ENCODE measurements around the gene ZNF74. TPM values are rescaled to one million over a fixed set of nuclear protein-coding genes. Genes with fewer than 3 reads are reported as not detected.

Gene ZNF74
- polyA plus RNA-seq, 1 donor = 11.6 TPM

GRCh38 chr22:20399866-20400605, 6.1 kb downstream of the ZNF74 start:
- Histone ChIP-seq H3K27me3 (ENCODE audit: control insufficient read depth, insufficient read depth, low read length) (no peaks in the 10 kb centered on the region), H3K4me1 (ENCODE audit: control insufficient read depth, insufficient read depth, low read length) (peaks cover 5% of the 10 kb centered on the region)
- no CpG with 5 or more reads among the region's 4 CpGs for WGBS (ENCODE audit: insufficient coverage, low lambda C conversion rate)

GRCh38 chr22:20400606-20401375, 6.8 kb downstream of the ZNF74 start:
- Histone ChIP-seq H3K4me1 (ENCODE audit: control insufficient read depth, insufficient read depth, low read length) (no peaks in the 10 kb centered on the region), H3K36me3 (ENCODE audit: control insufficient read depth, insufficient read depth, low read length) (peaks cover 32% of the 10 kb centered on the region), H3K4me3 (ENCODE audit: low read length) (no peak overlapping the region), H3K27ac (ENCODE audit: low read length) (no peak overlapping the region), H3K9me3 (ENCODE audit: control insufficient read depth, low read depth, low read length) (no peaks in the 10 kb centered on the region), H3K27me3 (ENCODE audit: control insufficient read depth, insufficient read depth, low read length) (no peaks in the 10 kb centered on the region)
- DNase-seq = no peak
- WGBS (ENCODE audit: insufficient coverage, low lambda C conversion rate) = no CpG with 5 or more reads among the region's 15 CpGs

More at GRCh38 chr22:20399866-20400605, 6.1 kb downstream of the ZNF74 start:
- Histone ChIP-seq H3K36me3 (ENCODE audit: control insufficient read depth, insufficient read depth, low read length) (peaks cover 31% of the 10 kb centered on the region), H3K27ac (ENCODE audit: low read length) (no peak overlapping the region), H3K4me3 (ENCODE audit: low read length) (no peak overlapping the region), H3K9me3 (ENCODE audit: control insufficient read depth, low read depth, low read length) (no peaks in the 10 kb centered on the region)
- DNase-seq = no peak

- H3K4me1 ChIP-seq (ENCODE audit: control insufficient read depth, insufficient read depth, low read length) = no peaks in the 10 kb centered on the region
- no peak for DNase-seq
- no peak overlapping the region for H3K4me3 ChIP-seq (ENCODE audit: low read length)
- peaks cover 3% of the 10 kb centered on the region for H3K9me3 ChIP-seq (ENCODE audit: control insufficient read depth, low read depth, low read length)
- H3K27ac ChIP-seq (ENCODE audit: low read length) = no peak overlapping the region
- peaks cover 39% of the 10 kb centered on the region for H3K36me3 ChIP-seq (ENCODE audit: control insufficient read depth, insufficient read depth, low read length)
- no peaks in the 10 kb centered on the region for H3K27me3 ChIP-seq (ENCODE audit: control insufficient read depth, insufficient read depth, low read length)
- 100% methylated on average over 1 of the region's 13 CpGs for WGBS (ENCODE audit: insufficient coverage, low lambda C conversion rate)
These were observed 7.5 kb downstream of the ZNF74 start for GRCh38 chr22:20401376-20402014.

- H3K4me3 ChIP-seq (ENCODE audit: low read length) = no peak overlapping the region
- WGBS (ENCODE audit: insufficient coverage, low lambda C conversion rate) = no CpG with 5 or more reads among the region's 9 CpGs
- DNase-seq = no peak
- H3K4me1 ChIP-seq (ENCODE audit: control insufficient read depth, insufficient read depth, low read length) = no peaks in the 10 kb centered on the region
- no peaks in the 10 kb centered on the region for H3K27me3 ChIP-seq (ENCODE audit: control insufficient read depth, insufficient read depth, low read length)
- H3K27ac ChIP-seq (ENCODE audit: low read length) = no peak overlapping the region
- H3K9me3 ChIP-seq (ENCODE audit: control insufficient read depth, low read depth, low read length) = peaks cover 3% of the 10 kb centered on the region
- H3K36me3 ChIP-seq (ENCODE audit: control insufficient read depth, insufficient read depth, low read length) = peaks cover 52% of the 10 kb centered on the region
These were observed 9.2 kb downstream of the ZNF74 start for GRCh38 chr22:20402960-20403778.

GRCh38 chr22:20403779-20404140, 9.8 kb downstream of the ZNF74 start:
- no peaks in the 10 kb centered on the region for H3K27me3 ChIP-seq (ENCODE audit: control insufficient read depth, insufficient read depth, low read length)
- no peak for DNase-seq
- WGBS (ENCODE audit: insufficient coverage, low lambda C conversion rate) = 100% methylated on average over 1 of the region's 6 CpGs
- no peaks in the 10 kb centered on the region for H3K4me1 ChIP-seq (ENCODE audit: control insufficient read depth, insufficient read depth, low read length)
- peaks cover 53% of the 10 kb centered on the region for H3K36me3 ChIP-seq (ENCODE audit: control insufficient read depth, insufficient read depth, low read length)
- peaks cover 3% of the 10 kb centered on the region for H3K9me3 ChIP-seq (ENCODE audit: control insufficient read depth, low read depth, low read length)
- H3K4me3 ChIP-seq (ENCODE audit: low read length) = no peak overlapping the region
- no peak overlapping the region for H3K27ac ChIP-seq (ENCODE audit: low read length)

- Histone ChIP-seq H3K9me3 (ENCODE audit: control insufficient read depth, low read depth, low read length) (peaks cover 3% of the 10 kb centered on the region), H3K36me3 (ENCODE audit: control insufficient read depth, insufficient read depth, low read length) (peaks cover 55% of the 10 kb centered on the region)
- WGBS (ENCODE audit: insufficient coverage, low lambda C conversion rate) = 73% methylated on average over 5 of the region's 18 CpGs
These were observed 10.9 kb downstream of the ZNF74 start for GRCh38 chr22:20404881-20405280.

GRCh38 chr22:20405291-20405930, 11.5 kb downstream of the ZNF74 start:
- peaks cover 55% of the 10 kb centered on the region for H3K36me3 ChIP-seq (ENCODE audit: control insufficient read depth, insufficient read depth, low read length)
- no peaks in the 10 kb centered on the region for H3K4me1 ChIP-seq (ENCODE audit: control insufficient read depth, insufficient read depth, low read length)
- WGBS (ENCODE audit: insufficient coverage, low lambda C conversion rate) = no CpG with 5 or more reads among the region's 45 CpGs
- peaks cover 3% of the 10 kb centered on the region for H3K9me3 ChIP-seq (ENCODE audit: control insufficient read depth, low read depth, low read length)
- no peak for DNase-seq
- H3K27ac ChIP-seq (ENCODE audit: low read length) = no peak overlapping the region
- no peak overlapping the region for H3K4me3 ChIP-seq (ENCODE audit: low read length)
- H3K27me3 ChIP-seq (ENCODE audit: control insufficient read depth, insufficient read depth, low read length) = no peaks in the 10 kb centered on the region

More at GRCh38 chr22:20404881-20405280, 10.9 kb downstream of the ZNF74 start:
- Histone ChIP-seq H3K27ac (ENCODE audit: low read length) (no peak overlapping the region), H3K4me1 (ENCODE audit: control insufficient read depth, insufficient read depth, low read length) (no peaks in the 10 kb centered on the region), H3K4me3 (ENCODE audit: low read length) (no peak overlapping the region), H3K27me3 (ENCODE audit: control insufficient read depth, insufficient read depth, low read length) (no peaks in the 10 kb centered on the region)
- DNase-seq = no peak

- peaks cover 48% of the 10 kb centered on the region for H3K36me3 ChIP-seq (ENCODE audit: control insufficient read depth, insufficient read depth, low read length)
- H3K4me1 ChIP-seq (ENCODE audit: control insufficient read depth, insufficient read depth, low read length) = no peaks in the 10 kb centered on the region
- DNase-seq = no peak
- H3K27ac ChIP-seq (ENCODE audit: low read length) = no peak overlapping the region
- WGBS (ENCODE audit: insufficient coverage, low lambda C conversion rate) = no CpG with 5 or more reads among the region's 62 CpGs
- H3K4me3 ChIP-seq (ENCODE audit: low read length) = no peak overlapping the region
- peaks cover 3% of the 10 kb centered on the region for H3K9me3 ChIP-seq (ENCODE audit: control insufficient read depth, low read depth, low read length)
- no peaks in the 10 kb centered on the region for H3K27me3 ChIP-seq (ENCODE audit: control insufficient read depth, insufficient read depth, low read length)
These were observed 12.2 kb downstream of the ZNF74 start for GRCh38 chr22:20405931-20406685.

GRCh38 chr22:20406686-20407408, 12.9 kb downstream of the ZNF74 start:
- Histone ChIP-seq H3K36me3 (ENCODE audit: control insufficient read depth, insufficient read depth, low read length) (peaks cover 40% of the 10 kb centered on the region), H3K27ac (ENCODE audit: low read length) (no peak overlapping the region), H3K27me3 (ENCODE audit: control insufficient read depth, insufficient read depth, low read length) (no peaks in the 10 kb centered on the region), H3K9me3 (ENCODE audit: control insufficient read depth, low read depth, low read length) (peaks cover 3% of the 10 kb centered on the region), H3K4me1 (ENCODE audit: control insufficient read depth, insufficient read depth, low read length) (no peaks in the 10 kb centered on the region), H3K4me3 (ENCODE audit: low read length) (no peak overlapping the region)
- DNase-seq = no peak
- no CpG with 5 or more reads among the region's 13 CpGs for WGBS (ENCODE audit: insufficient coverage, low lambda C conversion rate)

All from large intestine (tissue), 3 donors.